ENCODE measurements around the gene LEP.
A peak's percentile ranks its signal among the peaks of the same experiment; 100 is the strongest.

The LEP gene

GRCh38 chr7:128240696-128241386, at the start of gene LEP:
Gene LEP (plus strand): TSS chr7:128241278. CDS start chr7:128252019, 10,741 bp downstream.
- no peak for DNase-seq

- DNase-seq, result no peak
Measured at GRCh38 chr7:128192497-128193142, 48.5 kb upstream of the LEP start.

GRCh38 chr7:128194533-128195282, 46.4 kb upstream of the LEP start:
- peak; percentile 7 for DNase-seq

- DNase-seq, result no peak
Measured at GRCh38 chr7:128197589-128197988, 43.5 kb upstream of the LEP start.

GRCh38 chr7:128197989-128198580, 43.0 kb upstream of the LEP start:
- DNase-seq, result no peak

- DNase-seq, result no peak
Measured at GRCh38 chr7:128200376-128200775, 40.7 kb upstream of the LEP start.

GRCh38 chr7:128201067-128201689, 39.9 kb upstream of the LEP start:
- DNase-seq, result no peak

- no peak for DNase-seq
Measured at GRCh38 chr7:128201690-128202085, 39.4 kb upstream of the LEP start.

- no peak for DNase-seq
Measured at GRCh38 chr7:128202287-128202957, 38.7 kb upstream of the LEP start.

- DNase-seq, result no peak
Measured at GRCh38 chr7:128203047-128203491, 38.0 kb upstream of the LEP start.

- DNase-seq, result no peak
Measured at GRCh38 chr7:128203710-128204214, 37.3 kb upstream of the LEP start.

GRCh38 chr7:128204455-128204854, 36.6 kb upstream of the LEP start:
- DNase-seq, result no peak

GRCh38 chr7:128205068-128205467, 36.0 kb upstream of the LEP start:
- no peak for DNase-seq

GRCh38 chr7:128206017-128206746, 34.9 kb upstream of the LEP start:
- no peak for DNase-seq

GRCh38 chr7:128206747-128207500, 34.2 kb upstream of the LEP start:
- no peak for DNase-seq

- DNase-seq, result no peak
Measured at GRCh38 chr7:128207609-128208008, 33.5 kb upstream of the LEP start.

GRCh38 chr7:128209229-128210035, 31.6 kb upstream of the LEP start:
- DNase-seq, result peak; percentile 57

GRCh38 chr7:128210036-128210347, 31.1 kb upstream of the LEP start:
- DNase-seq, result no peak

- no peak for DNase-seq
Measured at GRCh38 chr7:128210590-128211570, 30.2 kb upstream of the LEP start.
